ENCODE measurements around the gene TICAM2. TPM values are rescaled to one million over a fixed set of nuclear protein-coding genes. Genes with fewer than 3 reads are reported as not detected.

TICAM2 gene
- total RNA-seq, 1 experiment from 2014 or later, result not detected

DNA sequence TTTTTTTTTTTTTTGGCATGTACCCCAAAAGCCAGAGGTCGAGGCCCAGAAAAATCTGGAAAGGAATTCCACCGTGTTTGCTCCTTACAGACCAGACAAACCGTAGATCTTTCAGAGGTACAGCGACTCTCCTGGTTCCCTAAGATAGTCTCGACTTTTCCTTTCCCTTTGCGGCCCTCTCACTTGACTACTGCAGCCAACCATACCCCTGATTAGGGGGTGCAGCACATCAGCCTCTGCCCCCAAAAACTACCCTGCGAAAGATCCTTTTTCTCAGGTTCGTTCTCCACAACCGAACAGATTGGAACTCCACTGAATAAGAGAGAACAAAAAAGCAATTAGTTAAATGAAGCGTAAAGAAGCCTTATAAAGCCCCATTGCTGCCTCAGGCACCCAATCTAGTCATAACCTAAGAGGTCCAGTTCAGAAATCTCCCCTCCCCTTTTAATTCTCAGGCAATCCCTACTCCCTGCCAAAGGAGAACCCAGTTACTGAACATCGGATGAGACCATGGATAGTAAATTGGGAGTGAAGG, 379 bp upstream of the TICAM2 start:
- Histone ChIP-seq H3K4me3 (ENCODE audit: low read length) (peak overlapping the region; percentile 68), H4K20me1 (ENCODE audit: insufficient read depth, low read depth, low read length) (no peaks in the 10 kb centered on the region), H3K9ac (ENCODE audit: low read length) (peak overlapping the region; percentile 72), H3K27me3 (ENCODE audit: low read length) (no peaks in the 10 kb centered on the region), H3K27ac (ENCODE audit: low read length) (peak overlapping the region; percentile 41), H3K4me2 (ENCODE audit: low read depth, low read length, poor library complexity, severe bottlenecking) (peak overlapping the region; percentile 88), H3K4me1 (ENCODE audit: low read length) (peaks cover 43% of the 10 kb centered on the region), H2AFZ (ENCODE audit: low read length) (no peak overlapping the region), H3K79me2 (ENCODE audit: low read length) (peaks cover 23% of the 10 kb centered on the region), H3K36me3 (ENCODE audit: insufficient read depth, low read length) (peaks cover 13% of the 10 kb centered on the region), H3K9me2 (replicated peaks; ENCODE audit: insufficient read depth, low read length) (no peaks in the 10 kb centered on the region), H3K9me3 (ENCODE audit: low read length) (no peaks in the 10 kb centered on the region)
- DNase-seq, result peak; percentile 53

DNA sequence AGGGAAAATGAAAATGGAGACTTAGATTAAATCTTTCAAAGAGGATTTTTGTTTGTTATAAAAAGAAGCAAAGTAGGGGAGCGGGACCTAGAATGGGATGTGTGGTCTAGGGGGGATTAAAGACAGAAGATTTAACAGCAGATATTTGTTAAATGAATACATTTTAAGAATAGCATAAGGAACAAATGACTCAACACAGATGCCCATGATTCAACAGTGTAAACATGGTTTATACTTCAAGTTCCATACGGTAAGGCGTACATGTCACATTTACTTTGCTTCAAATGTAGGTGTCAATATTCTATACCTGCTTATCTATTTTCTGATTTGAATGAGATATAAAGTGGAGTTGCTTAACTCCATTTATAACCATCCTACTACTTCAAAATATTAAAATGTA, 1.5 kb downstream of the TICAM2 start:
- Histone ChIP-seq H3K9me2 (replicated peaks; ENCODE audit: insufficient read depth, low read length) (no peaks in the 10 kb centered on the region), H3K9me3 (ENCODE audit: low read length) (no peaks in the 10 kb centered on the region), H3K27me3 (ENCODE audit: low read length) (no peaks in the 10 kb centered on the region), H2AFZ (ENCODE audit: low read length) (no peak overlapping the region), H3K27ac (ENCODE audit: low read length) (no peak overlapping the region), H4K20me1 (ENCODE audit: insufficient read depth, low read depth, low read length) (no peaks in the 10 kb centered on the region), H3K9ac (ENCODE audit: low read length) (no peak overlapping the region), H3K79me2 (ENCODE audit: low read length) (peaks cover 7% of the 10 kb centered on the region; the same call in 1 of the 2 replicates), H3K4me1 (ENCODE audit: low read length) (peaks cover 43% of the 10 kb centered on the region), H3K4me3 (ENCODE audit: low read length) (no peak overlapping the region), H3K36me3 (ENCODE audit: insufficient read depth, low read length) (peaks cover 5% of the 10 kb centered on the region; the same call in 1 of the 2 replicates), H3K4me2 (ENCODE audit: low read depth, low read length, poor library complexity, severe bottlenecking) (no peak overlapping the region)
- no peak for DNase-seq

DNA sequence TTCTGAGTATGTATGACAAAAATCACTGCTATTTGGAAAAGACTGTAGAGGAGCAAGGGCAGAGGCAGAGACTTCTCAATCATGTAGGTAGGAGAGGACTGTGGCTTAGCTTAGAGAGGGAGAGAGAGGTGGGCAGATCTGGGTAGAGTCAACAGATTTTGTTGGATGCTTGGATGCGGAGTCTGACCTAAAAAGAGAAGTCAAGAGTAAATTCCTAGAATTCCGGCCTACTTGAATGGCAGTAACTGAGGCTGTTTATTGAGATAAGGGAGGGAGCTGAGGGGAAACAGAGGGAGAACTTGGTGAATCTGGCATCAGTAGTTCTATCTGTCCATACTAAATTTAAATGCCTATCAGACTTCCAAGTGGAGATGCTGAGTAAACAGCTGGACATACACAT, 2.4 kb downstream of the TICAM2 start:
- Histone ChIP-seq H2AFZ (ENCODE audit: low read length) (no peak overlapping the region), H3K9me2 (replicated peaks; ENCODE audit: insufficient read depth, low read length) (no peaks in the 10 kb centered on the region), H3K4me3 (ENCODE audit: low read length) (no peak overlapping the region), H3K27me3 (ENCODE audit: low read length) (no peaks in the 10 kb centered on the region), H3K36me3 (ENCODE audit: insufficient read depth, low read length) (no peaks in the 10 kb centered on the region), H3K79me2 (ENCODE audit: low read length) (peaks cover 4% of the 10 kb centered on the region; the same call in 1 of the 2 replicates), H3K4me1 (ENCODE audit: low read length) (peaks cover 43% of the 10 kb centered on the region), H4K20me1 (ENCODE audit: insufficient read depth, low read depth, low read length) (no peaks in the 10 kb centered on the region), H3K4me2 (ENCODE audit: low read depth, low read length, poor library complexity, severe bottlenecking) (no peak overlapping the region), H3K27ac (ENCODE audit: low read length) (no peak overlapping the region), H3K9ac (ENCODE audit: low read length) (no peak overlapping the region), H3K9me3 (ENCODE audit: low read length) (no peaks in the 10 kb centered on the region)
- no peak for DNase-seq

DNA sequence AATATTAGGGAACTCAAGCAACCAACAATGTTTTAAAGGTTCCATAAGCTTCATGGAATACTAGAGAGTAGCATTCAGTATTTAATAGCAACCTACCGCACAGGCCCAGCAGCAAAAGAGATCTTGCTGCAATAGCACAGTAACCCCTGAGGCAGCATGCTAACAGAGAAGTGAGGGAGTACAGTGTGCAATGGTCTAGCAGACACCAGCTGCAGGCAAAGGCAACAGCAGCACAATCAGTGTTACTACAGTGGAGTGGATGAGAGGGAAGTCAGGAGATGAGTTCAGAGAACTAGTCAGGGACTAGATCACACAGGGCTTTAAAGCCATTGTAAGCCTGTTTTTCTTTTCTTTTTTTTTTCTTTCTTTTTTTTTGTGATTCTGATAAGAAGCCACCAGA, 2.8 kb downstream of the TICAM2 start:
- Histone ChIP-seq H3K27ac (ENCODE audit: low read length) (no peak overlapping the region), H3K4me2 (ENCODE audit: low read depth, low read length, poor library complexity, severe bottlenecking) (no peak overlapping the region), H3K36me3 (ENCODE audit: insufficient read depth, low read length) (no peaks in the 10 kb centered on the region), H3K27me3 (ENCODE audit: low read length) (no peaks in the 10 kb centered on the region), H3K9ac (ENCODE audit: low read length) (no peak overlapping the region), H3K9me2 (replicated peaks; ENCODE audit: insufficient read depth, low read length) (no peaks in the 10 kb centered on the region), H3K4me1 (ENCODE audit: low read length) (peaks cover 43% of the 10 kb centered on the region), H3K4me3 (ENCODE audit: low read length) (no peak overlapping the region), H4K20me1 (ENCODE audit: insufficient read depth, low read depth, low read length) (no peaks in the 10 kb centered on the region), H3K79me2 (ENCODE audit: low read length) (peaks cover 4% of the 10 kb centered on the region; the same call in 1 of the 2 replicates), H3K9me3 (ENCODE audit: low read length) (no peaks in the 10 kb centered on the region), H2AFZ (ENCODE audit: low read length) (no peak overlapping the region)
- DNase-seq, result peak; percentile 46

DNA sequence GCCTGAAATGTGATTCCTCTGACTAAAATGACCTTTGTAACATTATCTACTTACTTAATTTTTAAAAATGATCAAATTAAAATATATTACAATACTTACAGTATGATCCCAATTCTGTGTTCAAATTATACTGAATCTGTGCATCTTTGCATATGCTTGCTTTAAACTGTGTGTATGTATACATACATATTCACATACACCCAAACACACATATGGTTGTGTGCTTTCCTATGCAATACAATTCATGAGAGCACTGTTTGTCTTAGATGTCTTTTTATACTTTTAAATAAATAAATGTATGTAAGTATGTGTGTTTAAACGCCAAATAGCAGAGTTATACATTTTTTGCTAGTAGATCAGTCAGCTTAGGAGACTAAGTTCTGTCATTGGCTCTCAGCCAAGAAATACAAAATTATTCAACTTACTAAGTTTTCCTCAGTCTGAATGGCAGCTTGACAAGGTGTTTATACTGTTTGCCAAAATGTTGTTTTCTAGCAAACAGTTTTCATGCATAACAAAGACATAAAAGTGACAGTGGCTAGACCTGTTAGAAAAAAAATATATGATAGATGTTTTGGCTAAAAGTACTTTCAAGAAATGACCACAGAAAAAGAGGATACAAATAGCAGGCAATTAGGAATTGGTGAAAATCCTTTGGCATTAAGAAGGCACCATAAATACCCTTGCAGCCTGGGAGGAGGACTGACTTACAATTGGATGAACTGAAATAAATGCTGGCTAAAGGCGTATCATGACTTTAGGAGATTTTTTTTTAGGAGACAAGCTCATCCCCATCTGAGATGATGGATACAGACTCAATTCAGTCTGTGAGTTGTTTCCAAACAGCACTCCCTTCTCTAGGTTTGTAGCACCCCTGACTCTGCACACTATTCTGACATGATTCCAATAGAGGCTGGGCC, 7.9 kb downstream of the TICAM2 start:
- Histone ChIP-seq H3K36me3 (ENCODE audit: insufficient read depth, low read length) (no peaks in the 10 kb centered on the region; the same call in 1 of the 2 replicates), H4K20me1 (ENCODE audit: insufficient read depth, low read depth, low read length) (no peaks in the 10 kb centered on the region), H3K4me2 (ENCODE audit: low read depth, low read length, poor library complexity, severe bottlenecking) (no peak overlapping the region), H3K9ac (ENCODE audit: low read length) (no peak overlapping the region), H3K4me1 (ENCODE audit: low read length) (peaks cover 1% of the 10 kb centered on the region; the same call in 1 of the 2 replicates), H3K27ac (ENCODE audit: low read length) (no peak overlapping the region), H3K9me2 (replicated peaks; ENCODE audit: insufficient read depth, low read length) (no peaks in the 10 kb centered on the region), H3K9me3 (ENCODE audit: low read length) (no peaks in the 10 kb centered on the region), H3K4me3 (ENCODE audit: low read length) (no peak overlapping the region), H2AFZ (ENCODE audit: low read length) (no peak overlapping the region), H3K27me3 (ENCODE audit: low read length) (no peaks in the 10 kb centered on the region), H3K79me2 (ENCODE audit: low read length) (no peaks in the 10 kb centered on the region)
- DNase-seq, result no peak

DNA sequence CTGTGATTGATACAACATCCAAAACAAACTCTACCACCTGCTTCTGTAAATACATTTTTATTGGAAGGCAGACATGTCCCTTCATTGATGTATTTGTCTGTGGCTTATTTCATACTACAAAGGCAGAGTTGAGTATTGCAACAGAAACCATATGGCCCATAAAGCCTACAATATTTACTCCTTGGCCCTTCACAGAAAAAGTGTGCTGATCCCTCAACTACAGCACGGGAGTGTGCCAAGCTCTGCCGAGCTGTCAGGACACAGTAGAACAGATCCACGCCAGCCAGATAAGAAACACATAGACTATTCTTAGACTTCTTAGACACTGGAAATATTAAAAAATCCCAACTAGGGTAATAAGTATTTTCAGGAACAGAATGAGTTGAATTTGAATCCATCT, 13.2 kb downstream of the TICAM2 start:
- Histone ChIP-seq H3K9ac (ENCODE audit: low read length) (no peak overlapping the region), H3K36me3 (ENCODE audit: insufficient read depth, low read length) (no peaks in the 10 kb centered on the region; the same call in 1 of the 2 replicates), H3K9me3 (ENCODE audit: low read length) (no peaks in the 10 kb centered on the region), H3K4me2 (ENCODE audit: low read depth, low read length, poor library complexity, severe bottlenecking) (no peak overlapping the region), H3K27me3 (ENCODE audit: low read length) (no peaks in the 10 kb centered on the region), H2AFZ (ENCODE audit: low read length) (no peak overlapping the region), H3K79me2 (ENCODE audit: low read length) (no peaks in the 10 kb centered on the region), H3K4me3 (ENCODE audit: low read length) (no peak overlapping the region), H3K9me2 (replicated peaks; ENCODE audit: insufficient read depth, low read length) (no peaks in the 10 kb centered on the region), H3K27ac (ENCODE audit: low read length) (no peak overlapping the region), H4K20me1 (ENCODE audit: insufficient read depth, low read depth, low read length) (no peaks in the 10 kb centered on the region; the same call in 1 of the 2 replicates), H3K4me1 (ENCODE audit: low read length) (no peaks in the 10 kb centered on the region)
- no peak for DNase-seq

DNA sequence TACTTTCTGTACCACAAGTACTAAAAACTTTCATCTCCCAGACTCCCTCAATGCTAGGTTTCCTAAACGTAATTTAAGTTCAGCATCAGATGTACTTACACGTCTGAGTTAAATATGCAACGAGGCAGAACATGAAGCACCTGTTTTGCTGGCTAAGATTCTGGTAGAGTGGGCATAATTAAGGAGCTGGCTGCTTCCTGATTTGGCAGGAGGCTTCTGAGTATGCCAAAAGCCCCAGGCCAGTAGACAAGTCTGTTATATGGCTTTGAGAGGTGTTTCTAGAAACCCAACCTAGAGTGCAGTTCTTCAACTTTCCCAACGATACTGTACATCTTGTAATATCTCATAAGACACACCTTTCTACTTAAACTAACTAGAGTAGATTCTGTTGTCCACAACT, 13.6 kb downstream of the TICAM2 start:
- H3K27me3 ChIP-seq (ENCODE audit: low read length), result no peaks in the 10 kb centered on the region
- H3K36me3 ChIP-seq (ENCODE audit: insufficient read depth, low read length), result no peaks in the 10 kb centered on the region; the same call in 1 of the 2 replicates
- no peak overlapping the region for H3K4me2 ChIP-seq (ENCODE audit: low read depth, low read length, poor library complexity, severe bottlenecking)
- no peak for DNase-seq
- H3K9me3 ChIP-seq (ENCODE audit: low read length), result no peaks in the 10 kb centered on the region
- H3K9ac ChIP-seq (ENCODE audit: low read length), result no peak overlapping the region
- no peaks in the 10 kb centered on the region for H3K4me1 ChIP-seq (ENCODE audit: low read length)
- H4K20me1 ChIP-seq (ENCODE audit: insufficient read depth, low read depth, low read length), result no peaks in the 10 kb centered on the region; the same call in 1 of the 2 replicates
- no peak overlapping the region for H2AFZ ChIP-seq (ENCODE audit: low read length)
- no peak overlapping the region for H3K27ac ChIP-seq (ENCODE audit: low read length)
- no peaks in the 10 kb centered on the region for H3K9me2 ChIP-seq (replicated peaks; ENCODE audit: insufficient read depth, low read length)
- no peaks in the 10 kb centered on the region for H3K79me2 ChIP-seq (ENCODE audit: low read length)
- no peak overlapping the region for H3K4me3 ChIP-seq (ENCODE audit: low read length)

DNA sequence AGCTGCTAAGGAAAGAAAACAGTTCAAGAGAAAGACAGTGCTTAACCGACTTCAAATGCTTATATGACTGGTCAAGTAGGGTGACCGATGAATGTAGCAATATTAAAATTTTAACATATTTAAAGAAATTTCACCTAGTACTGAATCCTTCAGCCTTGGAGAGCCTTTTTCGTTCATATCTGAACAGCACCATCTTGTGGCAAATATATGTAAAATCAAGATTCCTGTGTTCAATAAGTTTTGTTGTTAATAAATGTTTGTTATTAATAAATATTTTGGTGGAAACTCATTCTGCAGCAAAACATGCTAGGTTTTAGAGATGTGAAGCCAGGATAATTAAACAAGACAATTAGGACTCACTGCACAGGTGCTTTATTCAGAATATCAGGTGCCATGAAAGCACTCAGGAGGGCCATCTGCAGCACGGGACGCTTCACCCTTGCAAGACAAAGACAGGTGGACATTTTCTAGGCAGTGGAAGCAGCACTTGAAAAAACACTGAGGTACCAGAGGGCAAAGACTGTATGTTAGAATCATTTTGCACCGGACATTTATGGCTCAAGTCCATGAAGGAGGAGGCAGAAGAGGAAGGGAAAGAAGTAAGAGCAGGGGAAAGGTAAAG, 15.6 kb downstream of the TICAM2 start:
- peak; percentile 71 for DNase-seq
- no peaks in the 10 kb centered on the region for H3K9me2 ChIP-seq (replicated peaks; ENCODE audit: insufficient read depth, low read length)
- no peaks in the 10 kb centered on the region for H3K36me3 ChIP-seq (ENCODE audit: insufficient read depth, low read length)
- no peaks in the 10 kb centered on the region for H3K4me1 ChIP-seq (ENCODE audit: low read length)
- no peak overlapping the region for H3K4me3 ChIP-seq (ENCODE audit: low read length)
- no peaks in the 10 kb centered on the region for H3K79me2 ChIP-seq (ENCODE audit: low read length)
- H4K20me1 ChIP-seq (ENCODE audit: insufficient read depth, low read depth, low read length), result no peaks in the 10 kb centered on the region; the same call in 1 of the 2 replicates
- H2AFZ ChIP-seq (ENCODE audit: low read length), result no peak overlapping the region
- no peak overlapping the region for H3K4me2 ChIP-seq (ENCODE audit: low read depth, low read length, poor library complexity, severe bottlenecking)
- H3K27ac ChIP-seq (ENCODE audit: low read length), result no peak overlapping the region
- no peaks in the 10 kb centered on the region for H3K9me3 ChIP-seq (ENCODE audit: low read length)
- H3K9ac ChIP-seq (ENCODE audit: low read length), result no peak overlapping the region
- H3K27me3 ChIP-seq (ENCODE audit: low read length), result no peaks in the 10 kb centered on the region

All from Karpas-422 (cell line).